ENCODE data around the gene FBXW10.
"Not testable (repeated sequence)": the region's sequence is repeated elsewhere in the genome, so short reads cannot be mapped to it uniquely, and the experiment has no call there.

FBXW10 gene, protein sequence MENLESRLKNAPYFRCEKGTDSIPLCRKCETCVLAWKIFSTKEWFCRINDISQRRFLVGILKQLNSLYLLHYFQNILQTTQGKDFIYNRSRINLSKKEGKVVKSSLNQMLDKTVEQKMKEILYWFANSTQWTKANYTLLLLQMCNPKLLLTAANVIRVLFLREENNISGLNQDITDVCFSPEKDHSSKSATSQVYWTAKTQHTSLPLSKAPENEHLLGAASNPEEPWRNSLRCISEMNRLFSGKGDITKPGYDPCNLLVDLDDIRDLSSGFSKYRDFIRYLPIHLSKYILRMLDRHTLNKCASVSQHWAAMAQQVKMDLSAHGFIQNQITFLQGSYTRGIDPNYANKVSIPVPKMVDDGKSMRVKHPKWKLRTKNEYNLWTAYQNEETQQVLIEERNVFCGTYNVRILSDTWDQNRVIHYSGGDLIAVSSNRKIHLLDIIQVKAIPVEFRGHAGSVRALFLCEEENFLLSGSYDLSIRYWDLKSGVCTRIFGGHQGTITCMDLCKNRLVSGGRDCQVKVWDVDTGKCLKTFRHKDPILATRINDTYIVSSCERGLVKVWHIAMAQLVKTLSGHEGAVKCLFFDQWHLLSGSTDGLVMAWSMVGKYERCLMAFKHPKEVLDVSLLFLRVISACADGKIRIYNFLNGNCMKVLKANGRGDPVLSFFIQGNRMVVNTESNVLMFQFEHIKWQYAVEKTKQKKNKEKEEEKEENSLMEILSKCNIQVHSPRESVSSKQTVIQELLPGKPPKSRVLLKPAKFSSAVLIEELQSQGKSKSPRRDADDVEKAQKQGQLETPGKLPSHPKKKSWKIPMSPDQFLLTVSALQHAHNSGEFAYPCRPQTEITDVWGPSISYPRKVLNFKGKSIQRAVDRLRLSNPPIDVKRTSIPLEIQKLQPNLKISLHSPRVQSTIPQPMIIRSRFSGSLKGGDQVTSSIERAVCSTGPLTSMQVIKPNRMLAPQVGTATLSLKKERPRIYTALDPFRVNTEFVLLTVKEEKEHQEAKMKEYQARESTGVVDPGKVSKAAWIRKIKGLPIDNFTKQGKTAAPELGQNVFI

DNA sequence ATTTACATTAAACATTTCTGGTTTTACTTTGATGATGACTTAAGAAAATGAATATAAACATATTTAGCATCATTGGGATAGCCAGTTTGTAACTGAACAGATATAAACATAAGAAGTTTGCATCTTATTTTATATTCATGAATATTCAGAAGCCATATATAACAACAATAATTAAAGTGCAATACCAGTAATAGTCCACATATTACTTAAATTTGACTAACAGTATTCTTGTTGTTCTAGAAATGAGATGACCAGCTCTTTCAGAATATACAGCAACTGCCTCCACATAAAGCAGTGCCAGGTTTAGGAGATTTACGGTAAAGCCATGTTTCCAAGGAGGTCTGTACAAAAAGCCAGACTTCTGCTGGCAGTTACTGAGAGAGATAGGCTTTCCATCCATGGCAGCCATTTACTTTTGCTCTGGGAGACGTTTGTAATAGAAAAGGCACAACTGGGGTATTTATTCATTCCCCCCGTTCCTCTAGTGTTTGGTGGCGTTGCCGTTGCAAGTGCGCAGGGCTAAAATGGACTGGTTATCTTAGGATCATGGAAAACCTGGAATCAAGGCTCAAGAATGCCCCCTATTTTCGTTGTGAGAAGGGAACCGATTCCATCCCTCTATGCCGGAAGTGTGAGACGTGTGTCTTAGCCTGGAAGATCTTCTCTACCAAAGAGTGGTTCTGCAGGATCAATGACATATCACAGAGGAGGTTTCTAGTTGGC is at the start of gene FBXW10:
FBXW10 (plus strand) TSS at position 356 of the 723 bp plus-strand sequence; CDS start at position 547, 191 bp downstream.
- in situ Hi-C loops (cut with MboI; ENCODE audit: low pct_unique_long_range_greater_than_20kb, low sequenced_read_pairs); DNase-seq: not testable (repeated sequence)

- in situ Hi-C loops (cut with MboI; ENCODE audit: low pct_unique_long_range_greater_than_20kb, low sequenced_read_pairs): not testable (repeated sequence)
These were observed 48.7 kb upstream of the FBXW10 start for GRCh38 chr17:18695143-18695542.

DNA sequence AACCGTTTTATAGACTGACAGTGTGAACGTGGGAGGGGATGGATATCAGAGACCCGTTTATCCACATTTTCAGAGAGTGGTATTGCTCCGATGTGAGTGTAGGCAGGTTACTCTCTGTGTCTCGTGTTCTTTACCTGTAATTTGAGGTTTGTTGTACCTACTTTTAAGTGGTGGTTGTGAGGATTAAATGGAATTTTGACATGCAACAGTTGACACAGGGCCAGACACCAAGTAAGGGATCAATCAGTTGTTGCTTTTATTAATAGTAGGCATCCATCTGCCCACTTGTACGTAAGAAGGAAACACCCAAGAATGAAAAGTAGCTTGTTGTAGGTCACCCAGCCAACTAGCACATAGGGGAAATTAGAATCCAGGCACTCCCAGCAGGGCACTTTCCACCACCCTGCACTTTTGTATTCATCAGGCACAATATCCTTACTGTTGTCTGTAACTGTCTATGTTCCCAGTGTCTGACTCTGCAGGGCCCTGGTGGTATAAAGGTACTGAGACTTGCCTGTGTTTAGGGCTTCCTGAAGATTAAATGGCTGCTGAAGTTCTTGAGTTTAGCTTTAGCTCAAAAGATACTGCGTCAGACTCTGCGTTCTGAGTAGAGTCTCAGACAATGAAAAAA is 45.3 kb upstream of the FBXW10 start:
- DNase-seq; in situ Hi-C loops (cut with MboI; ENCODE audit: low pct_unique_long_range_greater_than_20kb, low sequenced_read_pairs): not testable (repeated sequence)

More at GRCh38 chr17:18695143-18695542, 48.7 kb upstream of the FBXW10 start:
- not testable (repeated sequence) for DNase-seq

DNA sequence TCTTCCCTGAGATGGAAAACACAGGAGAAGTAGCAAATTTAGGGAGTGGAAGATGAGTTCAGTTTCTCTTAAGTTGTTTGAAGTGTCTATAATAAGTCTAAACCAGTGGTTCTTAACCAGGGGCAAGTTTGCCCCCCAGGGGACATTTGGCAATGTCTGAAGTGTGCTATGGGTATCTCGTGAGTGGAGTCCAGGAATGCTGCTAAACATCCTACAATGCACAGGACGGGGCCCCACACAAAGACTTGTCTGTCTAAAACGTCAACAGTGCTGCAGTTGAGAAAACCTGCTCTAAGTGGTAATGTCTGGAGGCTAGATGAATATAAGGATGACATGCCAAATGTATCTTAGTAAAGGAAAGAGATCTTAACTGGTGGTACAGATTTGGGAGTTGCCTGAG is 37.9 kb upstream of the FBXW10 start:
- in situ Hi-C loops (cut with MboI; ENCODE audit: low pct_unique_long_range_greater_than_20kb, low sequenced_read_pairs); DNase-seq: not testable (repeated sequence)

- in situ Hi-C loops (cut with MboI; ENCODE audit: low pct_unique_long_range_greater_than_20kb, low sequenced_read_pairs): not testable (repeated sequence)
- peak; percentile 9 for DNase-seq
These were observed 35.6 kb upstream of the FBXW10 start for GRCh38 chr17:18708215-18708614.

DNA sequence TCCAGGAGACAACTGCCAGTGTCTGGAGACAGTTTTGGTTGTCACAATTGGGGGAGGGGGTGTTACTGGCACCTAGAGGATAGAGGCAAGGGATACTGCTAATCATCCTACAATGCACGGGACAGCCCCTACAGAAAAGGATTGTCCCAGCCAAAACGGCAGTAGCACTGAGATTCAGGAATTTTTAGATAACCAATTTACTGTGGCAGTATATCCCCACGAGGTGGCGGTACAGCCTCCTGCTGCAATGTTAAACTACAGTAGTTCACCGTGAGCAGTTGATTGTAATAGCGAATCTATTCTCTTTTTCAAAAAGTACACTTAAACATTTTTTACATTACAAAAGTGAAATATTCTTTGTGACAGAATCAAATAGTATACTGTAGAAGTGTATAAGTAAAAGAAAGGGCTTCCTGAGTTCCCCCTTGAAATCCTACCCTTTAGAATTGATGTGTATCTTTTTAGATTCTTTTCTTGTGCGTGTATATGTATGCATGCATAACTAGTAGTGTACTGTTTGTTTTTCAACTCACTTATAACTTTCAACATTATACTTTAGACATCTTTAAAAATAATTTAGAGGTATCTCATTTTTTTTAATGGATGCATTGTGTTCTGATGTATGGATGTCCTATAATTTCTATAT is 31.4 kb upstream of the FBXW10 start:
- peak; percentile 58 for DNase-seq

GRCh38 chr17:18718643-18719427 is 25.0 kb upstream of the FBXW10 start:
- DNase-seq; in situ Hi-C loops (cut with MboI; ENCODE audit: low pct_unique_long_range_greater_than_20kb, low sequenced_read_pairs): not testable (repeated sequence)

More for the DNA sequence above, 31.4 kb upstream of the FBXW10 start:
- in situ Hi-C loops (cut with MboI; ENCODE audit: low pct_unique_long_range_greater_than_20kb, low sequenced_read_pairs): not testable (repeated sequence)

GRCh38 chr17:18719428-18720110 is 24.3 kb upstream of the FBXW10 start:
- in situ Hi-C loops (cut with MboI; ENCODE audit: low pct_unique_long_range_greater_than_20kb, low sequenced_read_pairs); DNase-seq: not testable (repeated sequence)

DNA sequence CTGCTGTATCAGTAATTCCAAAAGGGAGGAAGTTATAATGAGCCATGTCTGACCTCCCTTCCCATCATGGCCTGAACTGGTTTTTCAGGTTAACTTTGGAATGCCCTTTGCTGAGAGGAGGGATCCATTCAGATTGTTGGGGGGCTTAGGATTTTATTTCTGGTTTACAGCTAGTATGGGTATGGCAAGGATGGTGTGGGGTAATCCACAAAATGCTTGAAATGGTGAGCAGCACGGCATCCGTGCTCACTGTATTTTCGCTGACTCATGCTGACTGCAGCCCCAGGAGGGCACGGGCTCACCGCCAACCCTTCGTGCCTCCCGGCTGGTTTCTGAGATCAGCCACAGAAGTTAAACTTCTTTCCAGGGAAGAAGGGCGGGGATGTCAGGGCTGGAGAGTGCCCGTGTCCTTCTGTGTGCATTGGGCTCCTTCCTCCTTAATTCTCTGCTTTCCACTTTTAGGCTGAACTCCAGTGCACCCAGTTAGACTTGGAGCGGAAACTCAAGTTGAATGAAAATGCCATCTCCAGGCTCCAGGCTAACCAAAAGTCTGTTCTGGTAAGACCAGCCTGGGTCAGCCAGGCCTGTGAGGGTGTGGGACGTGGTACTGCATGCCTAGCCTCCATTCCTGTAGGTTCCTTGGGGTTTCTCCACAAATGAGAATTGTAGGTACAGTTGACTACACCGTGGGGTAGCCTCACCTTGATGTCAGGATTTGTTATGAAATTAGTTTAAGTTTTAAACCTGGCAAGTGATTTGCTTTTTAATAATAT is 21.9 kb upstream of the FBXW10 start:
- in situ Hi-C loops (cut with MboI; ENCODE audit: low pct_unique_long_range_greater_than_20kb, low sequenced_read_pairs): not testable (repeated sequence)

GRCh38 chr17:18722612-18723011 is 21.2 kb upstream of the FBXW10 start:
- in situ Hi-C loops (cut with MboI; ENCODE audit: low pct_unique_long_range_greater_than_20kb, low sequenced_read_pairs); DNase-seq: not testable (repeated sequence)

More for the DNA sequence above, 21.9 kb upstream of the FBXW10 start:
- not testable (repeated sequence) for DNase-seq

- DNase-seq; in situ Hi-C loops (cut with MboI; ENCODE audit: low pct_unique_long_range_greater_than_20kb, low sequenced_read_pairs): not testable (repeated sequence)
These were observed 20.3 kb upstream of the FBXW10 start for GRCh38 chr17:18723509-18723908.

DNA sequence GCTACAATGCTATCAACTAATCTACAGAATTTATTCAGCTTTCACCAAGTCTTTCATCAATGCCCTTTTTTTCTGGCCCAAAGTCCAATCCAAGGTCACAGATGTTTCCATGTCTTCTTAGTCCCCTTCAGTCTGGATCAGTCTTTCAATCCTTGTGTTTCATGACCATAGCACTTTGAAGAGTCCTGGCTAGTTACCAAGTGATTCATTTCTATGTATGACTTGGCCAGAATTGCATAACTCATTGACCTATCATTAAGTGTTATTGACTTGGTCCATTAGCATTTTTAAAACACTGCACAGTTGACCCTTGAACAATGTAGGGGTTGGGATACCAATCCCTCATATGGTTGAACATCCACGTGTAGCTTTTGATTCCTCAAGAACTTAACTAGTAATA is 11.4 kb upstream of the FBXW10 start:
- in situ Hi-C loops (cut with MboI; ENCODE audit: low pct_unique_long_range_greater_than_20kb, low sequenced_read_pairs); DNase-seq: not testable (repeated sequence)

DNA sequence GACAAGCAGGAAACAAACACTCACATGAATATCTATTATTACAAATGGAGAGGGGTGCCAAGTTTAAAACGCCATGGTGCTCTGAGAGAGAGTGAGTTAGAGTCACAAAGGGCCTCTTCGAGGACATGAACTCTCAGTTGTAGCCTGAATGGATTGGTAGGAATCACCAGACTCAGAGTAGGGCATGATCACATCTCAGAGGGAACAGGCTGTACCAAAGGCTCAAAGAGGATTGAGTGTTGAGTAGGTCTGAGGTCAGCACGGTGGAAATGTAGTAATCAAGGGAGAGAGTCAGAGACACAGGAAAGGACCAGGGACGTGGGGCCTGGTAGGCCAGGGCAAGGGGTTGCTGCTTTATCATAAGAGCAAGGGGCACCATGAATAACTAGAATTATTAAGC is 10.5 kb upstream of the FBXW10 start:
- DNase-seq; in situ Hi-C loops (cut with MboI; ENCODE audit: low pct_unique_long_range_greater_than_20kb, low sequenced_read_pairs): not testable (repeated sequence)

GRCh38 chr17:18739616-18740391 is 4.0 kb upstream of the FBXW10 start:
- DNase-seq; in situ Hi-C loops (cut with MboI; ENCODE audit: low pct_unique_long_range_greater_than_20kb, low sequenced_read_pairs): not testable (repeated sequence)

- in situ Hi-C loops (cut with MboI; ENCODE audit: low pct_unique_long_range_greater_than_20kb, low sequenced_read_pairs); DNase-seq: not testable (repeated sequence)
These were observed 2.6 kb upstream of the FBXW10 start for GRCh38 chr17:18741228-18741627.
